ENCODE data around the gene SKOR1. TPM values are rescaled to one million over a fixed set of nuclear protein-coding genes. Genes with fewer than 3 reads are reported as not detected.

The SKOR1 gene
- total RNA-seq, 6 experiments from 2014 or later, result 0.05 to 0.13 (median 0.09) TPM; not detected in 1

- H3K9me3 Mint-ChIP-seq, result peaks cover 7% of the 10 kb centered on the region; the same call in 1 of the 2 replicates
- H3K36me3 Mint-ChIP-seq (ENCODE audit: low read depth), result peaks cover 12% of the 10 kb centered on the region; the same call in 1 of the 2 replicates
- no peak overlapping the region for H3K27ac Mint-ChIP-seq
- peaks cover 54% of the 10 kb centered on the region for H3K27me3 Mint-ChIP-seq (ENCODE audit: insufficient read depth)
- no peak for TF ChIP-seq CTCF (IDR thresholded peaks at IDR 0.05)
- H3K4me1 Mint-ChIP-seq (ENCODE audit: low read depth), result peaks cover 13% of the 10 kb centered on the region
- DNase-seq, result no peak
- no peak overlapping the region for H3K4me3 Mint-ChIP-seq
These were observed 3.1 kb downstream of the SKOR1 start for GRCh38 chr15:67828278-67828968.

DNA sequence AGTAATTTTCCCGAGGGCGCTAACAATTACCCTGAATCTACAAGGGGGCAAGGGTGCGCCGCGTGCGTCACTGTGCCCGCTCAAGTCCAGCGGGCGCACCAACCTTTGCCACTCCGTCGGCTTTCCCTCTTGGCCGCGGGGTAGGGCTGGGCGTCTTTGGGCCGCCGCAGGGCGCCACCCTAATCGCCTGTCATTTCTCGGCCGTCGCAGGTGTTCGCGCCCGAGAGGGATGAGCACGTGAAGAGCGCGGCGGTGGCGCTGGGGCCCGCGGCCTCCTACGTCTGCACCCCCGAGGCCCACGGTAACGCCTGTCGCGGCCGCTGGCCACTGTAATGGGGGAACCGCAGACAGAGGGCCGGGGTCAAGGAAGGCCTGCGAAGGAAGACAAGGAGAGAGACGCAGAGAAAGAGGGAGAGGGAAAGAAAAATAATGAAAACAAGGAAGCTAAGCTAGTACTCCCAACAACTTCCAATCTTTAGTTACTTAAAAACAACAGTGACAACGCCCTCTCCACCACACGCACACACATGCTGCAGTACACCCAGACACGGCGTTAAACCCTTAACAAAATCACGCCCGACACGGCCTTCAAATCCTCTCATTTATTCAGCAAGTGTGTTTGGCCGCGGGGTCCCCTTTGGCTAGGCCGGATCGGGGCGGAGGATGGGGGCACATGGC is 3.8 kb downstream of the SKOR1 start:
- Mint-ChIP-seq H3K4me3 (no peak overlapping the region), H3K36me3 (ENCODE audit: low read depth) (peaks cover 7% of the 10 kb centered on the region; the same call in 1 of the 2 replicates), H3K27ac (no peak overlapping the region), H3K9me3 (peaks cover 7% of the 10 kb centered on the region; the same call in 1 of the 2 replicates), H3K27me3 (ENCODE audit: insufficient read depth) (peaks cover 52% of the 10 kb centered on the region), H3K4me1 (ENCODE audit: low read depth) (peaks cover 13% of the 10 kb centered on the region)
- no peak for DNase-seq
- TF ChIP-seq CTCF (IDR thresholded peaks at IDR 0.05), result no peak

- Mint-ChIP-seq H3K36me3 (ENCODE audit: low read depth) (peaks cover 7% of the 10 kb centered on the region; the same call in 1 of the 2 replicates), H3K9me3 (peaks cover 7% of the 10 kb centered on the region; the same call in 1 of the 2 replicates), H3K27me3 (ENCODE audit: insufficient read depth) (peaks cover 46% of the 10 kb centered on the region), H3K4me3 (no peak overlapping the region), H3K4me1 (ENCODE audit: low read depth) (peaks cover 16% of the 10 kb centered on the region), H3K27ac (no peak overlapping the region)
- no peak for TF ChIP-seq CTCF (IDR thresholded peaks at IDR 0.05)
- DNase-seq, result no peak
These were observed 4.6 kb downstream of the SKOR1 start for GRCh38 chr15:67829647-67830504.

DNA sequence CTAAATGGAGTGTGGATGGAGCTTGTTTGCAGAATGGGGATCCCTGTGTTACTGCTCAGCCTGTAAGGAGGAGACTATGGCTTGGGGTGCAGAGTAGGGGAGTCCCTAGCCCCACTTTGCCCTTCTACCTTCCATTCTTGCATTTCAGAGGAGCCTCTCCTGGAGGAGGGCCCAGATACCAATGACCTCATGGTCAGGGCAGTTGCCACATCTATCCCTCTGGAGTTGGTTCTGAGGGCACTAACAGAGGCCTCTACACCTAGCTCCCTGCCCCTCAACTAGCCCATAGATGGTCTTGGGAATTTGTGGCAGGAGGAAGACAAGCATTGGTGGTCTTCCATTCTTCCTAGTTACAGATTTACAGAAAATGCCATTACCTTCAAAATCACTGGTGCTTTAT is 6.1 kb downstream of the SKOR1 start:
- Mint-ChIP-seq H3K4me1 (ENCODE audit: low read depth) (peaks cover 25% of the 10 kb centered on the region), H3K27me3 (ENCODE audit: insufficient read depth) (peaks cover 52% of the 10 kb centered on the region), H3K4me3 (no peak overlapping the region), H3K36me3 (ENCODE audit: low read depth) (peaks cover 1% of the 10 kb centered on the region; the same call in 1 of the 2 replicates), H3K9me3 (peaks cover 1% of the 10 kb centered on the region; the same call in 1 of the 2 replicates), H3K27ac (no peak overlapping the region)
- DNase-seq, result no peak
- no peak for TF ChIP-seq CTCF (IDR thresholded peaks at IDR 0.05)

- peak; percentile 46 for DNase-seq
- H3K4me1 Mint-ChIP-seq (ENCODE audit: low read depth), result peaks cover 27% of the 10 kb centered on the region
- H3K9me3 Mint-ChIP-seq, result no peaks in the 10 kb centered on the region; the same call in 1 of the 2 replicates
- H3K27me3 Mint-ChIP-seq (ENCODE audit: insufficient read depth), result peaks cover 53% of the 10 kb centered on the region
- no peak overlapping the region for H3K4me3 Mint-ChIP-seq
- TF ChIP-seq CTCF (IDR thresholded peaks at IDR 0.05), result peak; percentile 64
- no peaks in the 10 kb centered on the region for H3K36me3 Mint-ChIP-seq (ENCODE audit: low read depth)
- H3K27ac Mint-ChIP-seq, result no peak overlapping the region
These were observed 6.8 kb downstream of the SKOR1 start for GRCh38 chr15:67832031-67832551.
